ENCODE results near the gene BAD. TPM values are rescaled to one million over a fixed set of nuclear protein-coding genes. Genes with fewer than 3 reads are reported as not detected.

Gene BAD
- total and polyA plus RNA-seq, 2 of the 13 experiments (the other 11 are each of a cell fraction or from before 2014, with no cell fraction given) = 17.9 to 28.5 TPM

GRCh38 chr11:64237484-64237951 lies 46.9 kb downstream of the BAD start (continued):
- TF ChIP-seq, protein P1, sequence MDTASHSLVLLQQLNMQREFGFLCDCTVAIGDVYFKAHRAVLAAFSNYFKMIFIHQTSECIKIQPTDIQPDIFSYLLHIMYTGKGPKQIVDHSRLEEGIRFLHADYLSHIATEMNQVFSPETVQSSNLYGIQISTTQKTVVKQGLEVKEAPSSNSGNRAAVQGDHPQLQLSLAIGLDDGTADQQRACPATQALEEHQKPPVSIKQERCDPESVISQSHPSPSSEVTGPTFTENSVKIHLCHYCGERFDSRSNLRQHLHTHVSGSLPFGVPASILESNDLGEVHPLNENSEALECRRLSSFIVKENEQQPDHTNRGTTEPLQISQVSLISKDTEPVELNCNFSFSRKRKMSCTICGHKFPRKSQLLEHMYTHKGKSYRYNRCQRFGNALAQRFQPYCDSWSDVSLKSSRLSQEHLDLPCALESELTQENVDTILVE (CRISPR knock-in tag; IDR thresholded peaks at IDR 0.05) = peak; percentile 72
- TF ChIP-seq MED8 (CRISPR knock-in tag; IDR thresholded peaks at IDR 0.05; ENCODE audit: insufficient replicate concordance) = no peak
- TF ChIP-seq MEF2D (CRISPR knock-in tag; IDR thresholded peaks at IDR 0.05) = no peak; the same call in 1 of the 2 replicates
- TF ChIP-seq, protein P2, sequence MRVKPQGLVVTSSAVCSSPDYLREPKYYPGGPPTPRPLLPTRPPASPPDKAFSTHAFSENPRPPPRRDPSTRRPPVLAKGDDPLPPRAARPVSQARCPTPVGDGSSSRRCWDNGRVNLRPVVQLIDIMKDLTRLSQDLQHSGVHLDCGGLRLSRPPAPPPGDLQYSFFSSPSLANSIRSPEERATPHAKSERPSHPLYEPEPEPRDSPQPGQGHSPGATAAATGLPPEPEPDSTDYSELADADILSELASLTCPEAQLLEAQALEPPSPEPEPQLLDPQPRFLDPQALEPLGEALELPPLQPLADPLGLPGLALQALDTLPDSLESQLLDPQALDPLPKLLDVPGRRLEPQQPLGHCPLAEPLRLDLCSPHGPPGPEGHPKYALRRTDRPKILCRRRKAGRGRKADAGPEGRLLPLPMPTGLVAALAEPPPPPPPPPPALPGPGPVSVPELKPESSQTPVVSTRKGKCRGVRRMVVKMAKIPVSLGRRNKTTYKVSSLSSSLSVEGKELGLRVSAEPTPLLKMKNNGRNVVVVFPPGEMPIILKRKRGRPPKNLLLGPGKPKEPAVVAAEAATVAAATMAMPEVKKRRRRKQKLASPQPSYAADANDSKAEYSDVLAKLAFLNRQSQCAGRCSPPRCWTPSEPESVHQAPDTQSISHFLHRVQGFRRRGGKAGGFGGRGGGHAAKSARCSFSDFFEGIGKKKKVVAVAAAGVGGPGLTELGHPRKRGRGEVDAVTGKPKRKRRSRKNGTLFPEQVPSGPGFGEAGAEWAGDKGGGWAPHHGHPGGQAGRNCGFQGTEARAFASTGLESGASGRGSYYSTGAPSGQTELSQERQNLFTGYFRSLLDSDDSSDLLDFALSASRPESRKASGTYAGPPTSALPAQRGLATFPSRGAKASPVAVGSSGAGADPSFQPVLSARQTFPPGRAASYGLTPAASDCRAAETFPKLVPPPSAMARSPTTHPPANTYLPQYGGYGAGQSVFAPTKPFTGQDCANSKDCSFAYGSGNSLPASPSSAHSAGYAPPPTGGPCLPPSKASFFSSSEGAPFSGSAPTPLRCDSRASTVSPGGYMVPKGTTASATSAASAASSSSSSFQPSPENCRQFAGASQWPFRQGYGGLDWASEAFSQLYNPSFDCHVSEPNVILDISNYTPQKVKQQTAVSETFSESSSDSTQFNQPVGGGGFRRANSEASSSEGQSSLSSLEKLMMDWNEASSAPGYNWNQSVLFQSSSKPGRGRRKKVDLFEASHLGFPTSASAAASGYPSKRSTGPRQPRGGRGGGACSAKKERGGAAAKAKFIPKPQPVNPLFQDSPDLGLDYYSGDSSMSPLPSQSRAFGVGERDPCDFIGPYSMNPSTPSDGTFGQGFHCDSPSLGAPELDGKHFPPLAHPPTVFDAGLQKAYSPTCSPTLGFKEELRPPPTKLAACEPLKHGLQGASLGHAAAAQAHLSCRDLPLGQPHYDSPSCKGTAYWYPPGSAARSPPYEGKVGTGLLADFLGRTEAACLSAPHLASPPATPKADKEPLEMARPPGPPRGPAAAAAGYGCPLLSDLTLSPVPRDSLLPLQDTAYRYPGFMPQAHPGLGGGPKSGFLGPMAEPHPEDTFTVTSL (CRISPR knock-in tag; IDR thresholded peaks at IDR 0.05; ENCODE audit: borderline replicate concordance) = no peak
- no peak for TF ChIP-seq ZSCAN25 (CRISPR knock-in tag; IDR thresholded peaks at IDR 0.05)
- TF ChIP-seq ZBTB33 (CRISPR knock-in tag; IDR thresholded peaks at IDR 0.05) = peak; percentile 48; the same call in 1 of the 2 replicates
- TF ChIP-seq HNRNPLL (IDR thresholded peaks at IDR 0.05; ENCODE audit: low read depth, low read length, poor library complexity, severe bottlenecking) = peak; percentile 16
- no peak for TF ChIP-seq ZNF660 (CRISPR knock-in tag; IDR thresholded peaks at IDR 0.05; ENCODE audit: borderline replicate concordance, low read depth)
- peak; percentile 50; the same call in 1 of the 2 replicates for TF ChIP-seq HINFP (CRISPR knock-in tag; IDR thresholded peaks at IDR 0.05; ENCODE audit: low read depth)
- TF ChIP-seq HDAC2 (CRISPR knock-in tag; IDR thresholded peaks at IDR 0.05) = peak; percentile 75; the same call in 1 of the 2 replicates
- TF ChIP-seq, protein P3, sequence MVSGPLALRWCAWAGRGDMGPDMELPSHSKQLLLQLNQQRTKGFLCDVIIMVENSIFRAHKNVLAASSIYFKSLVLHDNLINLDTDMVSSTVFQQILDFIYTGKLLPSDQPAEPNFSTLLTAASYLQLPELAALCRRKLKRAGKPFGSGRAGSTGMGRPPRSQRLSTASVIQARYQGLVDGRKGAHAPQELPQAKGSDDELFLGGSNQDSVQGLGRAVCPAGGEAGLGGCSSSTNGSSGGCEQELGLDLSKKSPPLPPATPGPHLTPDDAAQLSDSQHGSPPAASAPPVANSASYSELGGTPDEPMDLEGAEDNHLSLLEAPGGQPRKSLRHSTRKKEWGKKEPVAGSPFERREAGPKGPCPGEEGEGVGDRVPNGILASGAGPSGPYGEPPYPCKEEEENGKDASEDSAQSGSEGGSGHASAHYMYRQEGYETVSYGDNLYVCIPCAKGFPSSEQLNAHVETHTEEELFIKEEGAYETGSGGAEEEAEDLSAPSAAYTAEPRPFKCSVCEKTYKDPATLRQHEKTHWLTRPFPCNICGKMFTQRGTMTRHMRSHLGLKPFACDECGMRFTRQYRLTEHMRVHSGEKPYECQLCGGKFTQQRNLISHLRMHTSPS (CRISPR knock-in tag; IDR thresholded peaks at IDR 0.05; ENCODE audit: low read depth) = peak; percentile 80; the same call in 1 of the 2 replicates
- peak; percentile 51; the same call in 1 of the 2 replicates for TF ChIP-seq ZNF710 (CRISPR knock-in tag; IDR thresholded peaks at IDR 0.05; ENCODE audit: borderline replicate concordance)
- no peak for TF ChIP-seq ZNF234 (CRISPR knock-in tag; conservative IDR thresholded peaks at IDR 0.05)
- no peak for TF ChIP-seq ZNF616 (CRISPR knock-in tag; IDR thresholded peaks at IDR 0.05; ENCODE audit: low read depth)
